IPS-NIHi7 (cell line): ENCODE data around the gene OR7C2.
A peak's percentile ranks its signal among the peaks of the same experiment; 100 is the strongest.

Source experiments
- DNase-seq: peaks from one replicate; pipeline ENCODE4 v3.0.0; 2012; ENCODE audit warnings: mixed read lengths; ENCODE audit errors: extremely low spot score

The OR7C2 gene

GRCh38 chr19:14979476-14980255, 38.4 kb downstream of the OR7C2 start, which contains the start of gene SLC1A6:
SLC1A6 (minus strand) TSS chr19:14979864; CDS start chr19:14972910, 6,954 bp downstream.
- DNase-seq: peak; percentile 84

- no peak for DNase-seq
These were observed 43.8 kb downstream of the OR7C2 start for GRCh38 chr19:14985133-14985532.
